NCI-H345 treated with DMSO at 0.1 percent for 48 hours (cell line): ENCODE data around the gene TMEM14A.

Experiments
- DNase-seq: peaks from one replicate; lab custom pipeline; 2025; ENCODE audit not compliant: unreplicated experiment; lab: John Stamatoyannopoulos, UW

TMEM14A gene, protein sequence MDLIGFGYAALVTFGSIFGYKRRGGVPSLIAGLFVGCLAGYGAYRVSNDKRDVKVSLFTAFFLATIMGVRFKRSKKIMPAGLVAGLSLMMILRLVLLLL

DNA sequence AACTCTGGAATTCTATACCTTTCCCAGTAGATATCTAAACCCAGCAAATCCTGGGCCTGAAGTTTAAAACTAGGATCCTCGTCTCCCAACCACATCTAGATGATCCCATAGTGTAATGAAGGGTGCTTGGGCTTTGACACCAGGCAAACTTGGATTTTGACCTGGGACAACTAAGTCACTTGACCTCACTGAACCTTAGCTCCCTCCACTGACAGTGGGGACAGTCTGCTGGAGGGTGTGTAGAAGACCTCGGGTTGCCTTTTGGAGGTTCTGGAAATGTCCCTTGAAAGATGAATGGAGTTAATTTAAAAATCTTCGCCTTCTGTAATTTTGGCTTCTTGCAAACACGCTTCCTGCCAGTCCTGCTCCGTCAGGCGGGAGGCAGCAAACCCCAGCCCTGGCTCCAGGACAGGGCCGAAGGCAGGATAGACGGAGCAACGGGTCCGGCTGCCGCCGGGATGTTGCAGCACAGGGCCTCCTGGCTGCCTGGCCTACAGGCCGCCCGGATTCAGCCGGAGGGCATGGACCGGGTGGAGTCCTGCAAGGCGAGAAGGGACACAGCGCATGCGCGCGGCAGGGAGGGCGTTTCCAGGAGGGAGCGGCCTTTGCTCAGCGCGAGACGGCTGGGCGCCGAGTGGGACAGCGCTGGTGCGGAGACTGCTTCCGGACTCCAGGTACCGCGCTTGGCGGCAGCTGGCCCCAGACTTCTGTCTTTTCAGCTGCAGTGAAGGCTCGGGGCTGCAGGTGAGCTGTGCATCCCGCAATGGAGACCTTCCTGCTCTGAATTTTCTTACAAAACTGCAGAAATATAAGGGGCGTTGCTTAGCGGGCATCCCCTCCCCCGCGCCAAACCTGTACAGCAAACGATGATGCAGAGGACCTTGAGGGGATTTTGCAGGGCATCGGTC, at the start of gene TMEM14A:
Gene TMEM14A (plus strand): TSS at position 612 of the 908 bp plus-strand sequence. CDS start 5,990 bp downstream, outside the sequence.
- peak; percentile 82 for DNase-seq

- no peak for DNase-seq
These were observed 49.3 kb upstream of the TMEM14A start for GRCh38 chr6:52621631-52622030.

- DNase-seq, result no peak
These were observed 48.1 kb upstream of the TMEM14A start for GRCh38 chr6:52622810-52623209.

GRCh38 chr6:52632011-52632410, 38.9 kb upstream of the TMEM14A start:
- no peak for DNase-seq

- no peak for DNase-seq
These were observed 36.7 kb upstream of the TMEM14A start for GRCh38 chr6:52634211-52634610.

GRCh38 chr6:52635049-52635577, 35.8 kb upstream of the TMEM14A start:
- no peak for DNase-seq

- DNase-seq, result no peak
These were observed 34.1 kb upstream of the TMEM14A start for GRCh38 chr6:52636830-52637229.

DNA sequence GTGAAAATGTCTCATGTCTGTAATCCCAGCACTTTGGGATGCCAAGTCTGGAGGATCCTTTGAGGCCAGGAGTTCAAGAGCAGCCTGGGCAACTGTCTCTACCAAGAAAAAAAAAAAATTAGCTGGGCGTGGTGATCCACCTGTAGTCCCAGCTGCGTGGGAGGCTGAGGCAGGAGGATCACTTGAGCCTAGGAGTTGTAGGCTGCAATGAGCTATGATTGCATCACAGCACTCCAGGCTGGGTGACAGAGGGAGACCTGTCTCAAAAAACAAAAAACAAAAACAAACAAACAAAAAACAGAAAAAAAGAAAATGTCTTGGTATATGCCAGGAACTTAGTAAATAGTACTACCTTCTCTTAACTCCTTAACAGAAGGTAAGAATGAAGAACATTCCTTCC, 31.4 kb upstream of the TMEM14A start:
- no peak for DNase-seq

DNA sequence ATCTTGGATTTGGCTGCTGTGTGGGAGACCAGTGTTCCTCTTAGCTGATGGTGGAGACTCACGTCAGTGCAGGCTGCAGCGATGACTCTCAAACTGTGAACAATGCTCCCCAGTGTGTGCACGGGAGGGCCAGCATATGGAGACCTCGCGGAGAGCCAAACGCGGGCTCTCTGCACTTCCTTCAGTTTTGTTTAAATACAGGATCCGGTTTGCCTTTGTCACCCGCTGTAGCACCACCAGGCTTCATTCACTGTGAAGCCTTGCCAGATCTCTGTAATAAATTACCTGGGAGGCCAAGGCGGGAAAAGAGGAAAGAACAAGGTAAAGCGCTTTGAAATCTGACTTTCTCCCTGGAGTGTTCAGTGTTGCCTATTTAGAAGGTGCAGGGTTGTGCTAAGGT, 30.7 kb upstream of the TMEM14A start:
- DNase-seq, result no peak

DNA sequence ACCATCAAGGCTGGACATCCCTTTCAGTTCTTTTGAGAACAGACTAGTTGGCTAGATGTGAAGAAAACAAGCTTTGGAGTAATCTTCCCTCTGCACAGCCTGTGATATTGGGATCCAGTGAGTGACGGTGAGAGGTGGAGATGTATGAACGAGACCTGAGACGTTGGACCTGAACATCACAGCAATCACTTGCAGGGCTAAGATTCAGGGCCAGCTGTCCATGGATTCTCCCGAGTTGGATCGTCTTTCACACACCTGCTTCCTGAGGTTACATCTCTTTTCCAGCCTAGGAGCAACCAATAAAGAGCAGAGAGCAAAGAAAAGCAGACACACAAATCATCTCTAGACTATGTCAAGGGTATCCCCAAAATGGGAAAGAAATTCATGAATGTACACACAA, 30.0 kb upstream of the TMEM14A start:
- no peak for DNase-seq

GRCh38 chr6:52641388-52641787, 29.5 kb upstream of the TMEM14A start:
- DNase-seq, result no peak

DNA sequence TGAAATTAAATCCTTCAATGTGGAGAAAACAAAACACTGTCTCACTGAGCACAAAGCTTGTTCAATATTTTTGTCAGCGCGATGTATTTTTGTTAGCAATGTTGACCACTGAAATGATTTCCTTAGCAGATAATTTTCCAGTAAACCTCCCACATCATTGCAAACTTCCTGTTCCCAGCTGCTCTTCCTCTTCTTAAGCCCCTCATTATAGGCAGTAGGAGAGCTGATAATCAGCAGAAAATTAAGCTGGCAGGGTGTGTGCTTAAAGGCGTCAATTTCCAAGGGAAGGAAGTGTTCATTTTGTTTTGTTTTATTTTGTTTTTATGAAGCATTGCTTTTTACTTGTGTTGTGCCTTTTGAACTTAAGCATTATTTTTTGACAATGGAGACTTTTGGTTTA, 29.1 kb upstream of the TMEM14A start:
- DNase-seq, result no peak

DNA sequence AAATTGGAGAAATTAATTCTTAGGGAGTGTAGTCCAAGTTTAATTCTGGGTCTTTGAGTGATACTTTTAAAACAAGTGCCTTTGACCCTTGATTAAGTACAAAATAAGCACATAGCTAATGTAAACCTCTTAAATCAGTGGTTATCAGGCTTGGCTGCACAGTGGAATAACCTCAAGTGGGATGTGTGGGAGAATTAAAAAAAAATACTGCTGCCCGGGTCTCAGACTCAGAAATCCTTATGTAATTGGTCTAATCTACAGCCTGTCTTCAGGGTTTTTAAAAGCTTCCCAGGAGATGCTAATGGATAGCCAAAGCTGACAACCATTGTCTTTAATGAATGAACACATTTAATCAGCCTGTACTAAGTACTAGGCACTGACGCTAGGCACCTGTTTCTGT, 28.5 kb upstream of the TMEM14A start:
- DNase-seq, result no peak

DNA sequence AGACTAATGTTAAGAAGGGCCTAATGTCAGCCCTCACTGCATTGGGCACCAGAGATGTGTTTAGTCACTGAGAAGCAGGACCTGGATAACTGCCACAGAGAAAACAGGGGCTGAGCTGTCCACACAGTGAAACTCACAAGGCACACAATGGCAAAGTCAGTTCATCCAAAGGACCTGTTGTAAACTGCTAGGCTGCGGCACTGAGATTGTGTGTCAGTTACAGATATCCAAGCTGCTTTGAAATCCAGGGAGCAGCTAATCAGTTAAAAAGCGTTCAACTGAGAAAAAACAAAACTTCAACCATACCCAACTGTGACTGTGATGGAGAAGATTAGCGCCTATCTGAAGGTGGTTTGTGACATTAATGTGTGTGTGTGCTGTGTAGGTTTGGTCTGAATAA, 27.8 kb upstream of the TMEM14A start:
- no peak for DNase-seq

- no peak for DNase-seq
These were observed 26.7 kb upstream of the TMEM14A start for GRCh38 chr6:52644253-52644652.

GRCh38 chr6:52645976-52646375, 24.9 kb upstream of the TMEM14A start:
- no peak for DNase-seq

GRCh38 chr6:52647199-52647598, 23.7 kb upstream of the TMEM14A start:
- no peak for DNase-seq

DNA sequence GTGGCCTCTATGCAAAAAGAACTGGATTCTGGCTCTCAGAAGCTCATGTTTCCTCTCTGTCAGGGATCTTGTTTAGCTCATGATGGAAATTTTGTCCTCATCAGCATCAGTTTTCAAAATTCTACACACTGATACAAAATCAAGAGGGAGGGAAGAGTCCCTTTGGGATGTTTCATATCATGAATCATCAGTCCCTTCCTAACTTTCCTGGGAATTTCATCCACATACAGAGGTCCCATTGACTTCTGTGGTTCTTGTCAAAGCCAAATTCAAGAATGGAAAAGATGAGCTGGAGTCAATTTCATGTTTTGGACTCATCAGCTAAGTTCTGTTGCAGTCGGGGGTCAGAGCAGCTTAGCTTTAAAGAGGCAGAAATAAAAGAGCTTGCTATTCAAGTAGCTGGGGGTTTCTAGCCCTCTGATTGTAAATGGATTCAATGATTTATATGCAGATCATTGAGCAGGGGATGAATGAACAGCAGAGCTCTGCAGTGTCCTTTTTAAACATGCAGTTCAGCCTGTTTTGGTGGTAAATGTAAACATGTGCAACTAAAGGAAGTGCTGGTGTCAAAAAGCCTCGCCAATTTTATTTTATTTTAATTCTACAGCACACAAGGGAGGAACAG, 21.3 kb upstream of the TMEM14A start:
- DNase-seq, result no peak

- DNase-seq, result no peak
These were observed 20.0 kb upstream of the TMEM14A start for GRCh38 chr6:52650941-52651340.

- no peak for DNase-seq
These were observed 17.8 kb upstream of the TMEM14A start for GRCh38 chr6:52653151-52653550.

DNA sequence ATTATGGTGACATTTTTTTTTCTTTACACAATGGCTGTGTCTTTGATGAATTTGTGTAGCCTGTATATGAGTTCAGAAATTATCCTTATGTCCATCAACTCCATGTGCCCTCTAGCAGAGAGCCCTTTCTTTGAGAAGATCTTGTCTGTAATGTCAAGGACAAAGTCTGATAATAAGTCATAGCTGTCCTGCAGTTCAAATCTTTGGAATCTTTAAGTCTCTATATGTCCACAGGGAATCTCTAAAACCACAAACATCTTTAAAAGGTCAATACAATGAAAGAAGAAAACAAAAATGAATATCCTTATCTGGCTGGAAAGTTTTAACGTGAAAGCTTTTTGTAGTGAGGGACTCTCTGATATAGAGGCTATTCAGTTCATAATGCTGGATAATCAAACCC, 16.9 kb upstream of the TMEM14A start:
- no peak for DNase-seq

GRCh38 chr6:52654592-52654991, 16.3 kb upstream of the TMEM14A start:
- DNase-seq, result no peak
